NT2/D1 (cell line): ENCODE measurements around the gene AZIN2.
"Not testable (repeated sequence)": the region's sequence is repeated elsewhere in the genome, so short reads cannot be mapped to it uniquely, and the experiment has no call there.

ENCODE experiments used
- DNase-seq: peaks from one replicate; pipeline ENCODE4 v3.0.0-alpha.2; 2011; ENCODE audit warnings: low read depth, low spot score
- H3K27me3 ChIP-seq: 2 replicates; pipeline ENCODE4 v1.6.0; 2011; ENCODE audit warnings: mild to moderate bottlenecking; ENCODE audit not compliant: insufficient read length, insufficient read depth
- H3K36me3 ChIP-seq: 2 replicates; pipeline ENCODE4 v1.6.1; 2011; ENCODE audit warnings: mild to moderate bottlenecking, low read length, mixed read lengths; ENCODE audit not compliant: insufficient read depth, insufficient read length
- H3K4me1 ChIP-seq: 2 replicates; pipeline ENCODE4 v1.5.1; 2011; ENCODE audit not compliant: insufficient read depth, insufficient read length
- H3K4me3 ChIP-seq: 2 replicates; pipeline ENCODE4 v1.5.1; 2011; ENCODE audit warnings: low read depth; ENCODE audit not compliant: insufficient read length
- H3K9ac ChIP-seq: 2 replicates; pipeline ENCODE4 v1.6.0; 2011; ENCODE audit warnings: low read depth; ENCODE audit not compliant: insufficient read length
- H3K9me3 ChIP-seq: 2 replicates; pipeline ENCODE4 v1.5.1; 2011; ENCODE audit warnings: mild to moderate bottlenecking, low read length; ENCODE audit not compliant: insufficient read depth
- SUZ12 ChIP-seq: IDR thresholded peaks from 2 replicates; pipeline ENCODE4 v1.6.1; 2011; ENCODE audit not compliant: insufficient read length, insufficient read depth; ENCODE audit errors: extremely low read depth
- YY1 ChIP-seq: IDR thresholded peaks from 2 replicates; pipeline ENCODE4 v1.6.1; 2011; ENCODE audit not compliant: insufficient read length, insufficient read depth
- ZNF274 ChIP-seq: IDR thresholded peaks from 2 replicates; pipeline ENCODE4 v1.6.1; 2011; ENCODE audit warnings: mild to moderate bottlenecking, low read depth, low read length

Gene AZIN2

GRCh38 chr1:33121728-33122127 is 40.8 kb downstream of the AZIN2 start:
- H3K9me3 ChIP-seq = peaks cover 6% of the 10 kb centered on the region; the same call in 1 of the 2 replicates
- no peak overlapping the region for H3K4me3 ChIP-seq
- peaks cover 7% of the 10 kb centered on the region for H3K36me3 ChIP-seq
- H3K9ac ChIP-seq = no peak overlapping the region
- H3K27me3 ChIP-seq = no peaks in the 10 kb centered on the region
- no peak for DNase-seq
- peaks cover 11% of the 10 kb centered on the region for H3K4me1 ChIP-seq
- TF ChIP-seq SUZ12 (no peak), YY1 (no peak), ZNF274 (no peak)

- Histone ChIP-seq H3K36me3 (peaks cover 7% of the 10 kb centered on the region), H3K4me3 (no peak overlapping the region), H3K27me3 (no peaks in the 10 kb centered on the region), H3K9me3 (peaks cover 9% of the 10 kb centered on the region), H3K4me1 (peaks cover 11% of the 10 kb centered on the region), H3K9ac (no peak overlapping the region)
- no peak for DNase-seq
- TF ChIP-seq YY1 (no peak), SUZ12 (no peak), ZNF274 (no peak)
Observed at GRCh38 chr1:33122483-33123178, 41.7 kb downstream of the AZIN2 start.

- Histone ChIP-seq H3K4me3 (no peak overlapping the region), H3K9me3 (peaks cover 15% of the 10 kb centered on the region), H3K9ac (no peak overlapping the region), H3K27me3 (no peaks in the 10 kb centered on the region), H3K36me3 (peaks cover 7% of the 10 kb centered on the region), H3K4me1 (peaks cover 11% of the 10 kb centered on the region)
- DNase-seq = no peak
- TF ChIP-seq ZNF274 = no peak
- no peak for TF ChIP-seq YY1
- no peak for TF ChIP-seq SUZ12
Observed at GRCh38 chr1:33123266-33123665, 42.3 kb downstream of the AZIN2 start.

- Histone ChIP-seq H3K4me1 (peaks cover 11% of the 10 kb centered on the region), H3K9me3 (peaks cover 15% of the 10 kb centered on the region)
- not testable (repeated sequence) for H3K9ac ChIP-seq, H3K4me3 ChIP-seq, H3K27me3 ChIP-seq, H3K36me3 ChIP-seq, DNase-seq
Observed at GRCh38 chr1:33124647-33125046, 43.7 kb downstream of the AZIN2 start.

DNA sequence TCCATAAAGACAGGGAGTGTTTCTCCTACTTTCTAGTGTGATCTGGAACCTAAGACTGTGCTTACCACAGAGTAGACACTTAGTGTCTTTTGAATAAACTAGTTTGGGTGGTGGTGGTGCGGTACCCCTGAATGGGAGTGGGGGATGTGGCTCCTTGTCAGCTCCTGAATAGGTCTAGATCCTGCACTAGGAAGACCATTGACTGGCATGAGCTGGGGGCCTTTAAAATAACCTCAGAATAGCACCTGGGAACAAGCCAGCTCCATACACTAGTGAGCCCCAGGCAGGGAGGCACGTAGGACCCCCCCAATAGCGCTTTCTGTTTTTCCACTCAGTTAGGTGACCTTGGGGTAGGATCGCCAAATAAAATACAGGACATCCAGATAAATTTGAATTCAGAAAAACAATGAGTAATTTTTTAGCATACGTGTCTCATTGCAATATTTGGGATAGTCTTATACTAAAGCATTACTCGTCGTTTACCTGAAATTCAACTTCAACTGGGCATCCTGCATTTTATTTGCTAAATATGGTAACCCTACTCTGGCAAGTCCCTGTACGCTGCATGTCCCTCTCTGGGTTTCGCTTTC is 45.6 kb downstream of the AZIN2 start:
- H3K27me3 ChIP-seq = no peaks in the 10 kb centered on the region
- peaks cover 15% of the 10 kb centered on the region for H3K9me3 ChIP-seq
- peak overlapping the region; percentile 89 for H3K4me3 ChIP-seq
- DNase-seq = no peak
- no peak for TF ChIP-seq SUZ12
- no peak for TF ChIP-seq ZNF274
- TF ChIP-seq YY1 = no peak
- H3K4me1 ChIP-seq = no peaks in the 10 kb centered on the region
- H3K9ac ChIP-seq = peak overlapping the region; percentile 84
- peaks cover 7% of the 10 kb centered on the region for H3K36me3 ChIP-seq

- Histone ChIP-seq H3K4me3 (peak overlapping the region; percentile 89), H3K27me3 (no peaks in the 10 kb centered on the region), H3K9me3 (peaks cover 15% of the 10 kb centered on the region), H3K9ac (peak overlapping the region; percentile 84), H3K36me3 (peaks cover 7% of the 10 kb centered on the region), H3K4me1 (no peaks in the 10 kb centered on the region)
- peak; percentile 100 for DNase-seq
- TF ChIP-seq ZNF274 = no peak
- TF ChIP-seq YY1 = no peak
- no peak for TF ChIP-seq SUZ12
Observed at GRCh38 chr1:33127001-33127823, 46.3 kb downstream of the AZIN2 start.

DNA sequence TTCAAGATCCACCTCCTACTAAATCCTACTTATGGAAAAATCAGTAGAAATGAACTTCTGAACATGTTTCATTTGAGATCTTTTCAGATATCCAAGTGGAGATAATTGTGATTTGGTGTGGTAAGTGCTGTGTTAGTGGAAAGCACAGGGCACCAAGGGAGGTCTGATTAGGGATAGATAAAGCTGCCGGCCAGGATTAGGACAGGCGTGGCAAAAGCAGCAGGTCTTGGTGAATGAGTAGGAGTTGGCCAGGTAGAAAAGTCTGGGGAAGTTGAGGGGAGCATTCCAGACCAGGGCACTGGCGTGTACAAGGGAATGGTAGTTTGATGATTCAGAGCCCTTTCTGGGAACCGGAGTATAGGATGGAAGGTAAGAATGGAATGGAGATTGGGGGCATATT is 47.8 kb downstream of the AZIN2 start:
- no peak for TF ChIP-seq ZNF274
- TF ChIP-seq SUZ12 = no peak
- no peak for TF ChIP-seq YY1
- no peak overlapping the region for H3K9ac ChIP-seq

More for the DNA sequence above, 47.8 kb downstream of the AZIN2 start:
- H3K9me3 ChIP-seq = peaks cover 15% of the 10 kb centered on the region
- no peak for DNase-seq
- no peak overlapping the region for H3K4me3 ChIP-seq
- no peaks in the 10 kb centered on the region for H3K27me3 ChIP-seq
- peaks cover 7% of the 10 kb centered on the region for H3K36me3 ChIP-seq
- no peaks in the 10 kb centered on the region for H3K4me1 ChIP-seq
